Amniotic epithelial cell (primary cell): ENCODE measurements around the gene ASTL.
"Not testable (repeated sequence)": the region's sequence is repeated elsewhere in the genome, so short reads cannot be mapped to it uniquely, and the experiment has no call there.

ENCODE experiments used
- DNase-seq: peaks from one replicate; pipeline ENCODE4 v3.0.0-alpha.2; 2010; ENCODE audit warnings: low read depth

Gene ASTL

DNA sequence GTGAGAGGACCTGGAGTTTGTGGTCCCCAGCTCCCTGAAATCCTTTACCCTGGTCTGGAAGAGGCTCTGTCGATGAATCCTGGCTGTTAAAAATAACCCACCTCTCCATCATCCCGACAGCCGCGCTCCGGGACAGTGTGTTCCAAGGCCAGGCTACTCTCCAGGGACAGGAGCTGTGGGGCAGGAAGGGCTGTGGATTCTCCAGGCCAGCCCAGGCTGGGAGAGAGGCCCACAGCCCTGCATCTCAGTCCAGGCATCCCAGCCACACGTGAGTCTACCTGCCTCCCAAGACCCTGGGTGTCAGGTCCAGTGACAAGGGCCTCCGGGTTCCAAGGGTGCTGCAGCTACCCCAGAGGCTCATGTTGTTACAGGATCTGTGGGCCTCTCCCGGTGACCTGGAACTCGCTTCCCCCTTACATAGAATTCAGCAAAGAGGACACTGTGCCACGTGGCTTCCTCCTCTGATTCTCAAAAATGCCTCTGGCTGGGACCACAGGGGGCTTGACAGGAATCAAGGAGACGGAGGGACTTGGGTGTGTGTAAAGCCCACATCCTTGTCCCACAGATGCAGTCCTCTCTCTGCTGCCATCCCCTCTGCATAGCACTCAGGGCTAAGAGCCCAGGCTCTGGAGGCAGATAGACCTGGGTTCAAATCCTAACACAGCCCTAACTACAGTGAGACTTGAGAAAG, 39.3 kb downstream of the ASTL start:
- DNase-seq = no peak

DNA sequence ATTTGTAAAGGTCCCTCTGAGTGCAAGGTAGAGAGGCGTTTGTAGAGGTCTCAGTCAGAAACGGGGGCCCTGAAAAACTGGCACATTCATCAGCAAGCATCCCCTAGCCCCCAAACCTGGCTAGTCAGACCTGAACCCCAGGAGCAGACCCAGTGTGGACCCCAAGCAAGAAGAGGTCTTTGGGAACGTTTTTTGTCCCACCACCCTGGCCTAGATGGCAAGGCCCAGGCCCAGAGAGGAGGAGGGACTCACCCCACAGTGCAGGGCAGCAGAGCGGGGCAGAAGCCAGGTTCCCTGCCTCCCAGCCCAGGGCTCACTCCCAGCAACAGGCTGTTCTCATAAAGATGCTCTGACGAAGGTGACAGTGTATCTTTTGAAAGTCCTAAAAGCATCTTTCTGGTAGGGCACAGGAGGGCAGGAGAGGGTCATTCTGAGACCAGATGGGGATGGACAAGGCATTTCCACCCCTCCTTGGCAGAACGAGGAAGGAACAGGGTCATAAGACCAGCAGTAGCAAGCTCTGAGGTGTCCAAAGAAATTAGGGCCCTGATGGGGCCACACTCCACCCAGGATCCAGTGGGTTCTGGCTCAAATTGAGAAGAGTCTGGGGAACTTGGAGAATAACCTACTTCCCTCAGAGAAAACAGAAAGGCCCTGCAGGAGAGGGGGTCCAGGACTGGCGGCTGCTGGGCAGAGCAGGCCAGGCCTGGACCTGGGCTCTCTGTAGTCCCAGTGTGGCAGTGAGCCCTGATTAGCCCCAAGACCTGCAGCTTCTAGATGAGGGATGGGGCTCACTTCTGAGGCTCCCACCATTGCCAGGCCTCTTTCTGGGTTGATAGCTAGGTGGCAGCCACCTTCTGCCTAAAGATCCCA, 40.1 kb downstream of the ASTL start:
- DNase-seq = no peak

DNA sequence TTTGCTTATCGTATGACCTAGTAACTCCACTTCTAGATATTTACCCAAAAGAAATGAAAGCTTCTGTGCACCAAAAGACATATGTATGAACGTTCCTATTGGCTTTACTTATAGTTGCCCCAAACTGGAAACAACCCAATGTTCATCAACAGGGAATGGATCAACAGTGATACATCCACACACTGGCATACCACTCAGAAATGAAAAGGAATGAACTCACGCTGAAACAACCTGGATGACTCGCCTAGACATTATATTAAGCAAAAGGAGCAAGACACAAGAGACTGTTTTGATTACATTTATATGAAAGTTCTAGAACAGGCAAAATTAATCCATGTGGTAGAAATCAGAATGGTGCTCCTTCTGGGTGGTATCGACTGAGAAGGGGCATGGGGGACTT, 40.9 kb downstream of the ASTL start:
- DNase-seq = no peak

DNA sequence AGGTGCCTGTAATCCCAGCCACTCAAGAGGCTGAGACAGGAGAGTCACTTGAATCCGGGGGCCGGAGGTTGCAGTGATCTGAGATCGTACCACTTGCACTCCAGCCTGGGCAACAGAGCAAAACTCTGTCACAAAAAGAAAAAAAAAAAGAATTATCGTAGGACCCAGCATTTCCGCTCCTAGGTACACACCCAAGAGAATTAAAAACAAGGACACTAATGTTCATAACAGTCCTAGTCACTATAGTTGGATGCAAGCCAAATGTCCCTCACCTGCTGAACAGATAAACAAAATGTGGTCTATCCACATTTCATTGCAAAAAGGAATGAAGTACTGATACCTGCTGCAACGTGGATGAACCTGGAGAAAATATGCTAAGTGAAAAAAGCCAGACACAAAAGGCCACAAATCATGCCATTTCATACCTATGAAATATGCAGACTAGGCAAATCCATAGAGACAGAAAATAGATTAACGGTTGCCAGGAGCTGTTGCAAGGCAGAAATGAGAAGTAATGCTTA, 43.1 kb downstream of the ASTL start:
- no peak for DNase-seq

GRCh38 chr2:96093528-96093927, 44.8 kb downstream of the ASTL start:
- DNase-seq = no peak

GRCh38 chr2:96092951-96093350, 45.4 kb downstream of the ASTL start:
- no peak for DNase-seq

DNA sequence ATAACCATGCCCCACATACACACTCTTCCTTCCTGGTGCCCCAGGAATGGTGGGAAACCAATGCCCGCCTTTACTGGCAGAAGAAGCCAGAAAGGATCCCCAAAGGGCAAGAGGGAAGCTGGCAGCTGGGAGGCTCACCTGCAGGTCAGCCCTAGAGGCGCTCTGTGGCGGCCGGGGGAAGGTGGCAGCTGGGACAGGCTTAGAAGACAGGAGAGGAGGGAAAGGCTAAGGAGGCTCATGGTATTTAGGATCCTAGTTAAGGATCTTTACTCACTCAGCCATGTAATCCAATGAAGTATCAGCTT, 45.8 kb downstream of the ASTL start:
- DNase-seq = no peak

DNA sequence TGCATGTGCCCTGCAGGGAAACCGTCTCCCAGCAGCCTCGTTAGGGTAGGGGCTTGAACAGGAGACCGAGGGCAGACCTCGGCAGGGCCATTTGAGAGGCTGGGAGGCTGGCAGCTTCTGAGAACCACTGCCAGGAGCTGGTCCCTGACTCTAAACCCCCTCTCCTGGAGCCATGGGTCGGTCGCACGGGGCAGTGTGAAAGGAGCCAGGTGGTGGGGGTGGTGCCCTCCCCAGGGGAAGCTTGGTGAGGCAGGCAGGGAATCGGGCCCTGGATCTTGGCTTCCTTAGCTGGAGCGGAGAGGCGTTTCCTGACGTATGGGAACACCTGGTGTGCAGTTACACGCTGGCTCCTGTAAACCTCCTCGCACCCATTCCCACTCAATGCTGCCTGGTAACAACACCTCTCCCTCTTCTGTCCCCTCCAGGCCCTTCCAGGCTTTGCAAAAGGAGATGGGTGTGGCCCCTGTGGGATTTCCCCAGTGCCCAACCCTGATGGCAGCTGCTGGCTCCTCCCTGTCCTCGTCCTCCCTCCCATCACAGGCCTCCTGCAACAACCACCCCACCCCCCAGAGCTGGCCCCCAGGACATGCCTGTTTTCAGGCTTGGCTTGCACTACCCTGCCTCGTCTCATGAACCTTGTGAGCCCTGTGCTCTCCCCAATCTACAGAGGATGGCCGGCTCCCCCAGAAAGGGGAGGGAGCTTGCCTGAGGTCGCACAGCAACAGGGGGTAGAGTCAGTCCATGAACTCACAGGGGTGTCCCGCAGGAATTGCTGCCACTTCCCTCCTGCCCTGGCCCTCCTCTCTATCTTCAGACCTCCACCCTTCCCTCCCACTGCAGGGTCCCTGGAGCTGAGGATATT, 46.4 kb downstream of the ASTL start:
- DNase-seq = no peak

DNA sequence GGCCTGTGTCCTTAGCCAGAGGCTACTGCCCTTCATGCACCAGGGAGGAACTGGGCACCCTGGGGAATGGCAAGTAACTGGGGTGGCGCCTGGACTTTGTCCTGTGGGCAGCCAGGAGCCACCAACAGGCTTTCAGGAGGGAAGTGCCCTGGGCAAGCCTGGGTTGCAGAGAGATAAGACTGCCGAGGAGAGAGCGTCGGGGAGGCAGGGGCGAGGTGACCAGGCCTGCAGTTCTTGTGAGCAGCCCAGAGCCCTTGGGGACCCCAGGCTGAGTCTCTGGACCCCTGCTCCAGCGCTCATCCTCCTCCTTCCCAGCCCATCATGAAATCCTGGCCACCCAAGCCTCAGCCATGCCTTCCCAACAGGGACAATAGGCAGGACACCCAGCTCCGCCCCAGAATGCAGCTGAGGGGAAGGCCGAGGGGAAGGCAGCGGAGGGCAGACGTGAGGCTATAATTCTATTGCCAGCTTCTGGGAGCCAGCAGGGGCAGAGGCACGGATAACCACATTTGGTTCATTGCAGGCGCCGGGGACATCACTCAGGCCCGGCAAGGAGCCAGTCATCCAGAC, 47.1 kb downstream of the ASTL start:
- DNase-seq = no peak

GRCh38 chr2:96090196-96090926, 47.9 kb downstream of the ASTL start:
- DNase-seq = peak; percentile 72

- DNase-seq = no peak
Measured at GRCh38 chr2:96089356-96090195, 48.7 kb downstream of the ASTL start.

DNA sequence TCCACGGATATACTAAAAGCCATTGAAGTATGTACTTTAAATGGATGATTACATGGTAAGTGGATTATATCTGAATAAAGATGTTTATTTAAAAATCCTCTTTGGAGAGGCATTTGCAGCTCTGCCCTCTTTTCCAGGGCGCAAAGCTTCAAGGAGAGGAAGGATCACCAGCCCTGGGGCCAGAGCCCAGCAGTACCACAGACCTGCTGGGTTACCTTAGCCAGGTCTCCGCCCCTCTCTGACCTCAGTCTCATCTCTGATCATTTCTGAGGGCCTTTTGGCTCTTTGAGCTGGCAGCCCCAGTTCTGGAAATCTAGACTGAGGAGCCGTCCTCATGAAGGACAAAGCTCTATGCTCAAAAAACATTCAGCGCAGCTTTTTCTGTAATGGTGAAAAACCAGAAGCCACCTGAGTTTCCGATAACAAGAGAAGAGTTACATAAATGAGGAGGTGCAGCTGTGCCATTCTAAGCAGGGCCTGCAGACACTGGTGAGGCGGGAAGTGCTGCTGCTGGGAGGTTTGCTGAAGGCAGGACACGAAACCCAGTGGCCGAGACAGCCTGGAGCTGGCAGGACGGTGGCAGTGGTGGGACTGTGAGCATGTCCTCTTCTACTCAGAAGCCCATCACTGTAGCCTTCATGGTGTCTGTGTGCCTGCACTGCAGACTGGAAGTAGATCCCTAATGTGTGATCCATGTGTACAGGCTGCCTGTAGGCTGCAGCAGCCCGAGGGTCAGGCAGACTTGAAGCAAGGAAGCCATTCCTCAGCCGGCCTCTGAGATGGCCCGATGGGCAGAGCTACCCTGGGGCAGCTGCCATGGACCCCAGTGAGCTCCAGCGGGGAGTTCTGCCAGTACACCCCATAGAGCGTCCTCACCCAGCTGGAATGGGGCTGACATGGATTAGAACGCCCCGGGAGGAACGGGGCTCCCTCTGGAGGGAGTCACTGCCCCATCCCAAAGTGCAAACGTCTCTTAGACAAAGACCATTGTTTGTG, 49.7 kb downstream of the ASTL start:
- no peak for DNase-seq

DNA sequence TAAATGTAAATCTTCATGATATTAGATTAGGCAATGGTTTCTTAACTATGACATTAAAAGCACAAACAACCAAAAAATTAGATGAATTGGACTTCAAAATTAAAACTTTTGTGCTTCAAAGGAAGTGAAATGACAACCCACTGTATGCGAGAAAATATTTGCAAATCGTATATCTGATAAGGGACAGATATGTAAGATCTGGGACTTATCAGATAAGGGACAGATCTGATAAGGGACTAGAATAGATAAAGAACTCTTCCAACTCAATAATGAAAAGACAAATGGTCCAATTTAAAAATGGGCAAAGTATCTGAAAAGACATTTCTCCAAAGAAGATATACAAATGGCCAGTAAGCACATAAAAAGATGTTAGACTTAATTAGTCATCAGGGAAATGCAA, 51.2 kb downstream of the ASTL start:
- DNase-seq = no peak

- no peak for DNase-seq
Measured at GRCh38 chr2:96085541-96086355, 52.6 kb downstream of the ASTL start.

DNA sequence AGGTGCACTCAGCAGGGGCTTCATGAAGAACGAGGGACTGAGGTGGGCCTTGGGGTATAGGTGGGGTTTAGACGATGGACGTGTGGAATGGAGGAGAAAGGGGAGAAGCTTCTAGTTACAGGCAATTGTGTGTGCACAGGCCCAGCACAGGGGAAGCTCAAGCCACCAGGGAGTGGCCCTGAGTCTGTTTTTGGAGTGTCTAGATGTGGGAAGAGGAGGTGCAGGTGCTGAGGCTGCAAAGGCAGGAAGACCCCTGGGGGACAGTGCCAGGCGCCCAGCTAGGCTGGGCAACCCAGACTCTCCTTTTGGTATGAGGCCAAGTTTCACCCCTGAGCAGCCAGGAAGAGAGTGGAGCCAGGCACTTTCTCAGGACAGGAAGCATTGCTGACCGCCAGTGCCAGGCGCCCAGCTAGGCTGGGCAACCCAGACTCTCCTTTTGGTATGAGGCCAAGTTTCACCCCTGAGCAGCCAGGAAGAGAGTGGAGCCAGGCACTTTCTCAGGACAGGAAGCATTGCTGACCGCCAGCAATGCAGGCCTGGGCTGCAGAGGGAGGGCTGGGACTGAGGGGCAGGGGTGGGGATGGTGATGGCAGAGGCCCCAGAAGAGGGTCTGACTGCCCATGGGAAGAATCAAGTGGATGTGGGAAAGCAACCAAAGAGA, 53.3 kb downstream of the ASTL start:
- DNase-seq = not testable (repeated sequence)

GRCh38 chr2:96083989-96084857, 54.1 kb downstream of the ASTL start:
- DNase-seq = no peak
